OCI-LY3 (cell line): ENCODE results near the gene SF3B4.

Experiments
- EZH2phosphoT487 ChIP-seq: fragments of 200-600 bp; shearing (Covaris generic); IDR thresholded peaks from 2 replicates; pipeline ENCODE4 v1.6.1; 2018; ENCODE audit warnings: antibody characterized with exemption, mixed run types, low read depth
- TF ChIP-seq, protein P1 (sequence below): fragments of 200-600, 300-600 bp; sonication (generic); IDR thresholded peaks from 2 replicates; pipeline ENCODE4 v1.5.1; 2014; ENCODE audit warnings: antibody characterized with exemption, low read length, low read depth

- TF ChIP-seq, protein P1, sequence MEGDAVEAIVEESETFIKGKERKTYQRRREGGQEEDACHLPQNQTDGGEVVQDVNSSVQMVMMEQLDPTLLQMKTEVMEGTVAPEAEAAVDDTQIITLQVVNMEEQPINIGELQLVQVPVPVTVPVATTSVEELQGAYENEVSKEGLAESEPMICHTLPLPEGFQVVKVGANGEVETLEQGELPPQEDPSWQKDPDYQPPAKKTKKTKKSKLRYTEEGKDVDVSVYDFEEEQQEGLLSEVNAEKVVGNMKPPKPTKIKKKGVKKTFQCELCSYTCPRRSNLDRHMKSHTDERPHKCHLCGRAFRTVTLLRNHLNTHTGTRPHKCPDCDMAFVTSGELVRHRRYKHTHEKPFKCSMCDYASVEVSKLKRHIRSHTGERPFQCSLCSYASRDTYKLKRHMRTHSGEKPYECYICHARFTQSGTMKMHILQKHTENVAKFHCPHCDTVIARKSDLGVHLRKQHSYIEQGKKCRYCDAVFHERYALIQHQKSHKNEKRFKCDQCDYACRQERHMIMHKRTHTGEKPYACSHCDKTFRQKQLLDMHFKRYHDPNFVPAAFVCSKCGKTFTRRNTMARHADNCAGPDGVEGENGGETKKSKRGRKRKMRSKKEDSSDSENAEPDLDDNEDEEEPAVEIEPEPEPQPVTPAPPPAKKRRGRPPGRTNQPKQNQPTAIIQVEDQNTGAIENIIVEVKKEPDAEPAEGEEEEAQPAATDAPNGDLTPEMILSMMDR: no peak
- TF ChIP-seq EZH2phosphoT487: no peak
These were observed 1.9 kb downstream of the SF3B4 start for GRCh38 chr1:149925751-149926150.
